SK-N-SH (cell line): ENCODE measurements around the gene TBPL1.

Experiments
- CHD2 ChIP-seq: fragments of 150-350 bp; IDR thresholded peaks from 2 replicates; pipeline ENCODE4 v1.6.1; 2018; ENCODE audit warnings: low read length; ENCODE audit not compliant: partially characterized antibody
- CTCF ChIP-seq: fragments of 200-600 bp; sonication (generic); IDR thresholded peaks from 2 replicates; pipeline ENCODE4 v1.6.1; 2017; ENCODE audit warnings: antibody characterized with exemption, mild to moderate bottlenecking, moderate library complexity
- EP300 ChIP-seq, 2 experiments: IDR thresholded peaks; 2 replicates each; pipeline versions ENCODE4 v1.4.0 to v1.6.1; 2012; ENCODE audit warnings: borderline replicate concordance in 1 of 2, low read depth in 1 of 2, low read length in 1 of 2
- FOXM1 ChIP-seq: IDR thresholded peaks from 2 replicates; pipeline ENCODE4 v1.4.0; 2012; ENCODE audit warnings: low read depth, mild to moderate bottlenecking
- GATA2 ChIP-seq: sonication (generic); formaldehyde crosslinking; IDR thresholded peaks from 2 replicates; pipeline ENCODE4 v1.5.0; 2020; ENCODE audit warnings: mild to moderate bottlenecking, missing genetic modification reagents
- RCOR1 ChIP-seq: fragments of 150-350 bp; IDR thresholded peaks from 2 replicates; pipeline ENCODE4 v1.6.1; 2017; ENCODE audit warnings: antibody characterized with exemption, low read length
- SIN3A ChIP-seq: IDR thresholded peaks from 2 replicates; pipeline ENCODE4 v1.6.1; 2012; ENCODE audit warnings: low read depth, mild to moderate bottlenecking, low read length, moderate library complexity, borderline replicate concordance
- TEAD4 ChIP-seq: IDR thresholded peaks from 2 replicates; pipeline ENCODE4 v1.4.0; 2012; ENCODE audit warnings: mild to moderate bottlenecking, borderline replicate concordance; ENCODE audit not compliant: insufficient read depth

GRCh38 chr6:134028438-134028837 lies 75.4 kb downstream of the TBPL1 start:
- TF ChIP-seq RCOR1: no peak
- TF ChIP-seq CHD2: no peak
- no peak for TF ChIP-seq CTCF
- no peak for TF ChIP-seq GATA2
- TF ChIP-seq TEAD4: no peak
- no peak for TF ChIP-seq FOXM1
- no peak for TF ChIP-seq SIN3A
- TF ChIP-seq EP300 (IDR thresholded peaks at IDR 0.05; ENCODE audit: borderline replicate concordance in 1 of 2, low read depth in 1 of 2, low read length in 1 of 2): no peak
